Skeletal muscle satellite cell (primary cell): ENCODE measurements around the gene INSR.

ENCODE experiments used
- H3K27me3 ChIP-seq: 2 replicates; pipeline ENCODE4 v1.7.0; 2013; ENCODE audit warnings: low read length; ENCODE audit not compliant: control insufficient read depth, insufficient read depth
- H3K36me3 ChIP-seq: 2 replicates; pipeline ENCODE4 v1.7.0; 2013; ENCODE audit warnings: mild to moderate bottlenecking, control low read depth, low read length; ENCODE audit not compliant: insufficient read depth
- H3K4me1 ChIP-seq: 2 replicates; pipeline ENCODE4 v1.7.0; 2013; ENCODE audit warnings: low read length; ENCODE audit not compliant: control insufficient read depth, insufficient read depth
- H3K4me2 ChIP-seq: 2 replicates; pipeline ENCODE4 v1.7.0; 2013; ENCODE audit warnings: mild to moderate bottlenecking, low read length
- H3K4me3 ChIP-seq: 2 replicates; pipeline ENCODE4 v1.7.0; 2013; ENCODE audit warnings: low read length
- H3K9ac ChIP-seq: 2 replicates; pipeline ENCODE4 v1.7.0; 2013; ENCODE audit warnings: mild to moderate bottlenecking, low read depth, low read length, moderate library complexity
- H3K9me3 ChIP-seq: replicated peaks from 2 replicates; pipeline ENCODE4 v1.7.0; 2013; ENCODE audit warnings: mild to moderate bottlenecking, control low read depth, low read length

INSR gene

GRCh38 chr19:7182489-7182888, 111.7 kb downstream of the INSR start:
- no peak overlapping the region for H3K4me3 ChIP-seq
- no peaks in the 10 kb centered on the region for H3K27me3 ChIP-seq
- H3K36me3 ChIP-seq, result no peaks in the 10 kb centered on the region
- no peaks in the 10 kb centered on the region for H3K9me3 ChIP-seq
- H3K4me1 ChIP-seq, result peaks cover 12% of the 10 kb centered on the region
- no peak overlapping the region for H3K9ac ChIP-seq
- H3K4me2 ChIP-seq, result no peak overlapping the region

- no peak overlapping the region for H3K4me2 ChIP-seq
- H3K9me3 ChIP-seq, result no peaks in the 10 kb centered on the region
- no peak overlapping the region for H3K9ac ChIP-seq
- no peaks in the 10 kb centered on the region for H3K36me3 ChIP-seq
- H3K4me3 ChIP-seq, result no peak overlapping the region
- no peaks in the 10 kb centered on the region for H3K27me3 ChIP-seq
- peaks cover 12% of the 10 kb centered on the region for H3K4me1 ChIP-seq
These were observed 114.3 kb downstream of the INSR start for GRCh38 chr19:7179917-7180306.

- Histone ChIP-seq H3K4me2 (no peak overlapping the region), H3K36me3 (no peaks in the 10 kb centered on the region), H3K9me3 (no peaks in the 10 kb centered on the region), H3K4me1 (peaks cover 6% of the 10 kb centered on the region), H3K9ac (no peak overlapping the region), H3K4me3 (no peak overlapping the region), H3K27me3 (no peaks in the 10 kb centered on the region)
These were observed 116.3 kb downstream of the INSR start for GRCh38 chr19:7177926-7178325.

- H3K27me3 ChIP-seq, result no peaks in the 10 kb centered on the region
- H3K4me3 ChIP-seq, result no peak overlapping the region
- H3K9ac ChIP-seq, result no peak overlapping the region
- H3K4me1 ChIP-seq, result peaks cover 3% of the 10 kb centered on the region
- H3K4me2 ChIP-seq, result no peak overlapping the region
- no peaks in the 10 kb centered on the region for H3K9me3 ChIP-seq
- no peaks in the 10 kb centered on the region for H3K36me3 ChIP-seq
These were observed 117.4 kb downstream of the INSR start for GRCh38 chr19:7176792-7177191.

GRCh38 chr19:7172794-7173193, 121.4 kb downstream of the INSR start:
- Histone ChIP-seq H3K4me1 (peaks cover 2% of the 10 kb centered on the region), H3K36me3 (peaks cover 9% of the 10 kb centered on the region), H3K4me2 (no peak overlapping the region), H3K9me3 (no peaks in the 10 kb centered on the region), H3K27me3 (no peaks in the 10 kb centered on the region), H3K4me3 (no peak overlapping the region), H3K9ac (no peak overlapping the region)

GRCh38 chr19:7170983-7171382, 123.2 kb downstream of the INSR start:
- no peaks in the 10 kb centered on the region for H3K4me1 ChIP-seq
- peaks cover 15% of the 10 kb centered on the region for H3K36me3 ChIP-seq
- H3K4me3 ChIP-seq, result no peak overlapping the region
- no peak overlapping the region for H3K9ac ChIP-seq
- no peak overlapping the region for H3K4me2 ChIP-seq
- no peaks in the 10 kb centered on the region for H3K27me3 ChIP-seq
- H3K9me3 ChIP-seq, result no peaks in the 10 kb centered on the region

GRCh38 chr19:7168941-7169340, 125.3 kb downstream of the INSR start:
- Histone ChIP-seq H3K9me3 (no peaks in the 10 kb centered on the region), H3K4me1 (peaks cover 2% of the 10 kb centered on the region), H3K36me3 (peaks cover 15% of the 10 kb centered on the region), H3K4me3 (no peak overlapping the region), H3K27me3 (no peaks in the 10 kb centered on the region), H3K9ac (no peak overlapping the region), H3K4me2 (no peak overlapping the region)

GRCh38 chr19:7161292-7161691, 132.9 kb downstream of the INSR start:
- H3K4me1 ChIP-seq, result peaks cover 13% of the 10 kb centered on the region
- H3K36me3 ChIP-seq, result peaks cover 7% of the 10 kb centered on the region
- H3K4me2 ChIP-seq, result no peak overlapping the region
- H3K9ac ChIP-seq, result no peak overlapping the region
- no peak overlapping the region for H3K4me3 ChIP-seq
- no peaks in the 10 kb centered on the region for H3K27me3 ChIP-seq
- H3K9me3 ChIP-seq, result no peaks in the 10 kb centered on the region

- H3K4me3 ChIP-seq, result no peak overlapping the region
- H3K9ac ChIP-seq, result no peak overlapping the region
- H3K36me3 ChIP-seq, result peaks cover 4% of the 10 kb centered on the region
- H3K27me3 ChIP-seq, result no peaks in the 10 kb centered on the region
- no peaks in the 10 kb centered on the region for H3K9me3 ChIP-seq
- H3K4me1 ChIP-seq, result peaks cover 13% of the 10 kb centered on the region
- peak overlapping the region; percentile 3 for H3K4me2 ChIP-seq
These were observed 134.9 kb downstream of the INSR start for GRCh38 chr19:7159105-7159933.

- Histone ChIP-seq H3K9me3 (no peaks in the 10 kb centered on the region), H3K4me1 (no peaks in the 10 kb centered on the region), H3K4me2 (no peak overlapping the region), H3K27me3 (no peaks in the 10 kb centered on the region), H3K36me3 (no peaks in the 10 kb centered on the region), H3K4me3 (no peak overlapping the region), H3K9ac (no peak overlapping the region)
These were observed 141.2 kb downstream of the INSR start for GRCh38 chr19:7153022-7153421.

GRCh38 chr19:7152568-7152967, 141.6 kb downstream of the INSR start:
- Histone ChIP-seq H3K9ac (no peak overlapping the region), H3K4me3 (no peak overlapping the region), H3K36me3 (no peaks in the 10 kb centered on the region), H3K9me3 (no peaks in the 10 kb centered on the region), H3K27me3 (no peaks in the 10 kb centered on the region), H3K4me2 (no peak overlapping the region), H3K4me1 (no peaks in the 10 kb centered on the region)
